SK-N-DZ (cell line): Measurements from ENCODE around the gene PPP2R5D.
A peak's percentile ranks its signal among the peaks of the same experiment; 100 is the strongest.
"Not testable (repeated sequence)": the region's sequence is repeated elsewhere in the genome, so short reads cannot be mapped to it uniquely, and the experiment has no call there.

Experiments
- DNase-seq: peaks from one replicate; pipeline ENCODE4 v3.0.0-alpha.2; 2015; ENCODE audit warnings: low spot score

The PPP2R5D gene

GRCh38 chr6:43024436-43024835, 40.1 kb downstream of the PPP2R5D start:
- no peak for DNase-seq

GRCh38 chr6:43026365-43026764, 42.0 kb downstream of the PPP2R5D start:
- no peak for DNase-seq

- DNase-seq: no peak
Measured at GRCh38 chr6:43029120-43029519, 44.8 kb downstream of the PPP2R5D start.

GRCh38 chr6:43032326-43032725, 48.0 kb downstream of the PPP2R5D start:
- DNase-seq: no peak

- DNase-seq: no peak
Measured at GRCh38 chr6:43033496-43034189, 49.3 kb downstream of the PPP2R5D start.

GRCh38 chr6:43034190-43034525, 49.8 kb downstream of the PPP2R5D start:
- no peak for DNase-seq

GRCh38 chr6:43035495-43036194, 51.3 kb downstream of the PPP2R5D start:
- no peak for DNase-seq

GRCh38 chr6:43036712-43037111, 52.3 kb downstream of the PPP2R5D start:
- no peak for DNase-seq

GRCh38 chr6:43037197-43037596, 52.8 kb downstream of the PPP2R5D start:
- DNase-seq: no peak

- no peak for DNase-seq
Measured at GRCh38 chr6:43037706-43038105, 53.3 kb downstream of the PPP2R5D start.

GRCh38 chr6:43038727-43039126, 54.4 kb downstream of the PPP2R5D start:
- no peak for DNase-seq

GRCh38 chr6:43040542-43041257, 56.3 kb downstream of the PPP2R5D start:
- DNase-seq: no peak

GRCh38 chr6:43041475-43041874, 57.1 kb downstream of the PPP2R5D start:
- not testable (repeated sequence) for DNase-seq

GRCh38 chr6:43043310-43043709, 58.9 kb downstream of the PPP2R5D start:
- no peak for DNase-seq

GRCh38 chr6:43045371-43045930, 61.1 kb downstream of the PPP2R5D start:
- DNase-seq: no peak

GRCh38 chr6:43047998-43048397, 63.6 kb downstream of the PPP2R5D start:
- DNase-seq: no peak

GRCh38 chr6:43050981-43051380, 66.6 kb downstream of the PPP2R5D start:
- DNase-seq: no peak

GRCh38 chr6:43052225-43052841, 68.0 kb downstream of the PPP2R5D start:
- DNase-seq: no peak

- DNase-seq: peak; percentile 22
Measured at GRCh38 chr6:43052842-43053544, 68.6 kb downstream of the PPP2R5D start.

GRCh38 chr6:43053545-43054205, 69.3 kb downstream of the PPP2R5D start, which contains the start of gene CUL7:
CUL7 (minus strand) TSS chr6:43053851; CDS start chr6:43052788, 1,063 bp downstream.
- DNase-seq: peak; percentile 93
